NOMO-1 treated with dmso at 0.1 percent for 144 hours (cell line): ENCODE measurements around the gene RBSN.

Experiments
- DNase-seq: peaks from one replicate; lab custom pipeline; 2025; ENCODE audit not compliant: unreplicated experiment; lab: John Stamatoyannopoulos, UW

The RBSN gene

GRCh38 chr3:15063238-15063637 is 35.7 kb downstream of the RBSN start:
- no peak for DNase-seq

- DNase-seq, result no peak
Measured at GRCh38 chr3:15060029-15060428, 38.9 kb downstream of the RBSN start.

- no peak for DNase-seq
Measured at GRCh38 chr3:15056676-15057404, 42.1 kb downstream of the RBSN start.

- DNase-seq, result no peak
Measured at GRCh38 chr3:15055019-15055557, 43.9 kb downstream of the RBSN start.

- no peak for DNase-seq
Measured at GRCh38 chr3:15053541-15053940, 45.4 kb downstream of the RBSN start.

GRCh38 chr3:15052335-15053242 is 46.4 kb downstream of the RBSN start:
- DNase-seq, result no peak

GRCh38 chr3:15051531-15051930 is 47.4 kb downstream of the RBSN start:
- no peak for DNase-seq

- DNase-seq, result peak; percentile 10
Measured at GRCh38 chr3:15050405-15051092, 48.4 kb downstream of the RBSN start.

GRCh38 chr3:15049584-15049983 is 49.4 kb downstream of the RBSN start:
- no peak for DNase-seq

GRCh38 chr3:15045667-15046066 is 53.3 kb downstream of the RBSN start:
- no peak for DNase-seq

GRCh38 chr3:15044326-15044725 is 54.6 kb downstream of the RBSN start:
- DNase-seq, result no peak

GRCh38 chr3:15043408-15044171 is 55.4 kb downstream of the RBSN start:
- DNase-seq, result no peak

- DNase-seq, result no peak
Measured at GRCh38 chr3:15042936-15043335, 56.0 kb downstream of the RBSN start.

- DNase-seq, result no peak
Measured at GRCh38 chr3:15041950-15042349, 57.0 kb downstream of the RBSN start.

GRCh38 chr3:15040844-15041243 is 58.1 kb downstream of the RBSN start:
- no peak for DNase-seq

GRCh38 chr3:15038306-15038705 is 60.6 kb downstream of the RBSN start:
- no peak for DNase-seq

- DNase-seq, result no peak
Measured at GRCh38 chr3:15033103-15033502, 65.8 kb downstream of the RBSN start.

- DNase-seq, result no peak
Measured at GRCh38 chr3:15032650-15033049, 66.3 kb downstream of the RBSN start.

- DNase-seq, result no peak
Measured at GRCh38 chr3:15029625-15030024, 69.3 kb downstream of the RBSN start.

- DNase-seq, result no peak
Measured at GRCh38 chr3:15023719-15024118, 75.2 kb downstream of the RBSN start.

- DNase-seq, result no peak
Measured at GRCh38 chr3:15023249-15023648, 75.7 kb downstream of the RBSN start.
